A549 (cell line): ENCODE data around the gene ATP2A2. TPM values are rescaled to one million over a fixed set of nuclear protein-coding genes. Genes with fewer than 3 reads are reported as not detected.
"Not testable (repeated sequence)": the region's sequence is repeated elsewhere in the genome, so short reads cannot be mapped to it uniquely, and the experiment has no call there.

Experiments used
- ATAC-seq, 2 experiments: fragments of 200-7000 bp in 1 of 2; fragments of >200 bp in 1 of 2; cut with Nextera tagmentation in 1 of 2; cut with Tn5 transposase in 1 of 2; 3 replicates each; pipeline versions ENCODE4 v1.8.0 to v1.9.1; 2018 to 2020; ENCODE audit warnings: mild to moderate bottlenecking in 1 of 2, moderate library complexity in 1 of 2
- CTCF ChIA-PET: fragments of 300-600 bp; sonication (Branson Sonifier 250); formaldehyde crosslinking; extraction: SDS; loops from one replicate; lab custom pipeline; 2021; ENCODE audit warnings: antibody characterized with exemption, inconsistent platforms; lab: Yijun Ruan, JAX
- POLR2A ChIA-PET: fragments of 350-600 bp; formaldehyde crosslinking; extraction: SDS; loops from one replicate; lab custom pipeline; 2021; ENCODE audit warnings: antibody characterized with exemption, inconsistent platforms; lab: Yijun Ruan, JAX
- DNase-seq, 2 experiments: peaks; one replicate each; pipeline versions ENCODE4 v3.0.0 to v3.0.0-alpha.2; 2011 to 2016; ENCODE audit warnings: low read depth in 1 of 2, low spot score in 1 of 2
- FAIRE-seq: peaks from 2 replicates; lab custom pipeline; 2011; peaks lifted over from hg19 to GRCh38; lab: Jason Lieb, UNC
- H3K27ac ChIP-seq, 2 experiments: fragments of >200 bp; sonication (Bioruptor Twin); formaldehyde crosslinking; 3 replicates each; pipeline ENCODE4 v1.5.1; 2016 to 2017
- H3K4me1 ChIP-seq: fragments of >200 bp; sonication (Bioruptor Twin); formaldehyde crosslinking; 3 replicates; pipeline ENCODE4 v1.6.1; 2016
- H3K4me2 ChIP-seq: fragments of >200 bp; sonication (Bioruptor Twin); formaldehyde crosslinking; 3 replicates; pipeline ENCODE4 v1.6.1; 2016
- H3K4me3 ChIP-seq: fragments of >200 bp; sonication (Bioruptor Twin); formaldehyde crosslinking; 3 replicates; pipeline ENCODE4 v1.5.1; 2016
- H3K9me3 ChIP-seq: fragments of >200 bp; sonication (Bioruptor Twin); formaldehyde crosslinking; 3 replicates; pipeline ENCODE4 v1.6.1; 2016
- CBX8 ChIP-seq: fragments of 200-600 bp; sonication (generic); IDR thresholded peaks from 2 replicates; pipeline ENCODE4 v1.6.1; 2016
- EHF ChIP-seq: fragments of 250-450 bp; sonication (Bioruptor Pico); IDR thresholded peaks from 2 replicates; pipeline ENCODE4 v1.5.0; 2020; ENCODE audit warnings: mild to moderate bottlenecking
- EHMT2 ChIP-seq: fragments of 200-600 bp; sonication (generic); IDR thresholded peaks from 2 replicates; pipeline ENCODE4 v1.6.1; 2016; ENCODE audit warnings: antibody characterized with exemption, low read depth, mild to moderate bottlenecking, moderate library complexity
- EP300 ChIP-seq, 2 experiments: fragments of >200 bp; sonication (Bioruptor Twin); formaldehyde crosslinking; IDR thresholded peaks; 2 replicates in 1 of 2; 3 replicates in 1 of 2; pipeline ENCODE4 v1.6.1; 2016 to 2017
- JUN ChIP-seq, 2 experiments: fragments of >200 bp; sonication (Bioruptor Twin); formaldehyde crosslinking; IDR thresholded peaks; 2 replicates in 1 of 2; 3 replicates in 1 of 2; pipeline ENCODE4 v1.6.1; 2016 to 2017
- KDM5A ChIP-seq: fragments of 200-600 bp; sonication (generic); IDR thresholded peaks from 2 replicates; pipeline ENCODE4 v1.6.1; 2016; ENCODE audit warnings: antibody characterized with exemption, mild to moderate bottlenecking
- MAFK ChIP-seq: fragments of 450-650 bp; IDR thresholded peaks from 2 replicates; pipeline ENCODE4 v1.6.1; 2014; ENCODE audit not compliant: partially characterized antibody
- PHF8 ChIP-seq: fragments of 200-600 bp; sonication (generic); IDR thresholded peaks from 2 replicates; pipeline ENCODE4 v1.6.1; 2016; ENCODE audit warnings: low read depth, mild to moderate bottlenecking, antibody characterized with exemption, moderate library complexity, borderline replicate concordance
- RAD21 ChIP-seq, 2 experiments: fragments of >200 bp in 1 of 2; sonication (Bioruptor Twin) in 1 of 2; formaldehyde crosslinking in 1 of 2; IDR thresholded peaks in 1 of 2; conservative IDR thresholded peaks in 1 of 2; 2 replicates in 1 of 2; 3 replicates in 1 of 2; pipeline ENCODE4 v1.6.1; 2012 to 2018; ENCODE audit warnings: inconsistent platforms in 1 of 2
- SREBF2 ChIP-seq: fragments of 450-650 bp; IDR thresholded peaks from 2 replicates; pipeline ENCODE4 v1.6.1; 2014; ENCODE audit warnings: mild to moderate bottlenecking, moderate library complexity
- TP53 ChIP-seq: fragments of 250-450 bp; sonication (Bioruptor Pico); IDR thresholded peaks from 2 replicates; pipeline ENCODE4 v1.5.0; 2021; ENCODE audit warnings: mild to moderate bottlenecking, moderate library complexity
- WGBS: methylation state at CpG from one replicate; pipeline ENCODE4 v1.1.6; 2017; ENCODE audit errors: missing lambda C conversion rate; 5-methylcytosine and 5-hydroxymethylcytosine counted together
- polyA plus RNA-seq, 4 experiments: library from polyadenylated mRNA; depleted of rRNA in 3 of 4; stranded (reverse); fragments of >200 nt; fragmentation: RNase III in 1 of 4; extraction: RNeasy Plus Mini Kit Qiagen cat#74134 plus additional on column Dnase treatment in 1 of 4; gene quantifications; 2 replicates in 3 of 4; 3 replicates in 1 of 4; pipeline ENCODE4 v1.2.3, GENCODE V29; 2011 to 2017
- TF ChIP-seq, protein P1 (sequence below): fragments of >200 bp; sonication (Bioruptor Twin); formaldehyde crosslinking; IDR thresholded peaks from 3 replicates; pipeline ENCODE4 v1.5.1; 2016

The ATP2A2 gene
- polyA plus RNA-seq, 2 of the 4 experiments (the other 2 are of a cell fraction): 342 to 415 TPM

DNA sequence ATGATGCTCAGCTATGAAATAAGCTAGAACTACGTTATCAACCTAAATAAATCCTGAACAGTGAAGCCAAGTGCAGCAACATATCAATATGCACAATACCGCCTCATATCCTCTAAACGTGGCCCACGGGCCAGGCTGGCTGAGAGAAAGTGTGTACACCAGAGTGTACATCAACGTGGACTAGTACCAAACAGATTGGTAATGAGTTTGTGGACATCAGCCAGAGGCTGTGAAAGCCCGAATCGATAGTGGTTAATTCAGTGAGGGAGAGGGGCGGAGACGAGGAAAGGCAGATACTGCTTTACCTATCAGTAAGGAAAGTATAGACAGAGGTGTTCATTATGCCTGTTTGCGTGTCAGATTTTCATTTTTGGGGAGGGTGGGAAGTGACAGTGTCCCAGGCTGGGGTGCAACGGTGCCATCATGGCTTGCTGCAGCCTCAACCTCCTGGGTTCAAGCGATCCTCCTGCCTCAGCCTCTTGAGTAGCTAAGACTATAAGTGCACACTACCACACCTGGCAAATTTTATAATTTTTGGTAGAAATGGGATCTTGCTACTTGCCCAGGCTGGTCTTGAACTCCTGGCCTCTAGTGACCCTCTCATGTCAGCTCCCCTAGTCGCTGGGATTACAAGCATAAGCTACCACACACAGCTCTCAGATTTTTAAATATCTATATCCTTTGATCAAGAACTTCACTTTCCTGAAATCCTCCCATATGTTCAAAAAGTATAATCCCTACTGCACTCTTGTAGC is 72.3 kb downstream of the ATP2A2 start:
- Histone ChIP-seq H3K4me2 (no peak overlapping the region), H3K4me1 (no peaks in the 10 kb centered on the region), H3K9me3 (no peaks in the 10 kb centered on the region), H3K4me3 (no peak overlapping the region), H3K27ac (no peak overlapping the region)
- FAIRE-seq (no peak), DNase-seq (no peak), ATAC-seq (peak; percentile 1 to 6; a peak in 4 of 6 replicates)
- ChIA-PET POLR2A (interaction anchor here (0.5 kb wide), 1 partner anchor 78 kb away, joined by 4 read pairs; no protein-coding TSS in a partner anchor), CTCF (interaction anchor here (1.1 to 2.3 kb wide), 6 partner anchors 8 to 253 kb away, joined by 3 to 5 read pairs (median 4); no protein-coding TSS in a partner anchor)
- peak in 1 of 2 experiments; percentile 4; a peak in 1 of 5 replicates for TF ChIP-seq JUN (IDR thresholded peaks at IDR 0.05)
- no peak for TF ChIP-seq TP53 (CRISPR knock-in tag)
- TF ChIP-seq RAD21 (conservative IDR thresholded peaks at IDR 0.05 in 1 of 2, IDR thresholded peaks at IDR 0.05 in 1 of 2): no peak
- 76% methylated on average over 13 of the region's 13 CpGs for WGBS

DNA sequence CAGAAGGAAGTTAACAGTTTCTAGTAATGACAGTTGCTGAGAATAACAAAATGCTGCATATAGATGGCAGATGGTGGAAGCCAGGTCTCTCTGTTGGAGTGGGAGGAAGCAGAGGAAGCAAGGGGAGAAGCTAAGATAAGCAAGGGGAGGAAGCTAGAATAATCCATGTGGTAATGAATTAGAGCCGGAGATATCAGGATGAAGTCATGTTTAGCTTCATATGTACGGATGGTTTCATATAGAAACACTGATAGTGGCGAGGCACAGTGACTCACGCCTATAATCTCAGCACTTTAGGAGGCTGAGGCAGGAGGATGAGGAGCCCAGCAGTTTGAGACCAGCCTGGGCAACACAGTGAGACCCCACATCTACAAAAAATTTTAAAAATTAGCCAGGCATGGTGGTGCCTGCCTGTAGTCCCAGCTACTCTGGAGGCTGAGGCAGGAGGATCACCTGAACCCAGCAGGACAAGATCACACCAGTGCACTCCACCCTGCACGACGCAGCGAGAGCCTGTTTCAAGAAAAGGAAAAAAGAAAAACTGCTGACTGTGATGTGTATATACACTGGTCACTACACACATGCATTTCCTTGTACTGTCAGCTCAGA is 73.2 kb downstream of the ATP2A2 start:
- ATAC-seq: peak; percentile 25 to 30; a peak in 5 of 6 replicates
- 81% methylated on average over 7 of the region's 7 CpGs for WGBS

DNA sequence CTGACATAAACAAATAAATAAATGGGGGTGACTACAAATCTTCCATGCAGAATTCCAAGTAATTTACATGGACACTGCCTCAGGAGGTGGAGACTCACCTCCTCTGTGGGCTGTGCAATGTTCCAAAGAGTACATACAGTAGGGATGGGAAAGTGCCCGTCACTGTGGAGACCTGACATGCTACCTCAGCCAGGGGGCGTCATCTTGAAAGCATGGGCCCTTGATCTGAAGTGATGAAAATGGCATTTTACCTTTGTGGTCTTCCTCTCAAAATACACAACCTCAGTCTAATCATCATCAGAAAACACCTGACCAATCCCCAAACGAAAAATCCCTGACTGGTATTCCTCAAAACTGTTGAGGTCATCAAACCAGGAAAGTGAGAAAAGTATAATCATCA is 74.0 kb downstream of the ATP2A2 start:
- no peak overlapping the region for H3K27ac ChIP-seq
- CTCF ChIA-PET: interaction anchor here (0.6 to 3.8 kb wide), 9 partner anchors 9 to 255 kb away, joined by 3 to 20 read pairs (median 3); no protein-coding TSS in a partner anchor
- no peak overlapping the region for H3K4me2 ChIP-seq
- H3K4me1 ChIP-seq: no peaks in the 10 kb centered on the region
- POLR2A ChIA-PET: no interaction called here
- peak; percentile 68 to 74 for DNase-seq
- no peak for TF ChIP-seq SREBF2
- TF ChIP-seq CBX8: no peak
- no peak for TF ChIP-seq EHMT2
- peak; percentile 46 for TF ChIP-seq MAFK
- TF ChIP-seq JUN (IDR thresholded peaks at IDR 0.05): no peak
- no peak for TF ChIP-seq PHF8
- TF ChIP-seq RAD21 (conservative IDR thresholded peaks at IDR 0.05 in 1 of 2, IDR thresholded peaks at IDR 0.05 in 1 of 2): peak in 1 of 2 experiments; percentile 43; a peak in 2 of 5 replicates
- TF ChIP-seq EHF (CRISPR knock-in tag): no peak
- TF ChIP-seq, protein P1, sequence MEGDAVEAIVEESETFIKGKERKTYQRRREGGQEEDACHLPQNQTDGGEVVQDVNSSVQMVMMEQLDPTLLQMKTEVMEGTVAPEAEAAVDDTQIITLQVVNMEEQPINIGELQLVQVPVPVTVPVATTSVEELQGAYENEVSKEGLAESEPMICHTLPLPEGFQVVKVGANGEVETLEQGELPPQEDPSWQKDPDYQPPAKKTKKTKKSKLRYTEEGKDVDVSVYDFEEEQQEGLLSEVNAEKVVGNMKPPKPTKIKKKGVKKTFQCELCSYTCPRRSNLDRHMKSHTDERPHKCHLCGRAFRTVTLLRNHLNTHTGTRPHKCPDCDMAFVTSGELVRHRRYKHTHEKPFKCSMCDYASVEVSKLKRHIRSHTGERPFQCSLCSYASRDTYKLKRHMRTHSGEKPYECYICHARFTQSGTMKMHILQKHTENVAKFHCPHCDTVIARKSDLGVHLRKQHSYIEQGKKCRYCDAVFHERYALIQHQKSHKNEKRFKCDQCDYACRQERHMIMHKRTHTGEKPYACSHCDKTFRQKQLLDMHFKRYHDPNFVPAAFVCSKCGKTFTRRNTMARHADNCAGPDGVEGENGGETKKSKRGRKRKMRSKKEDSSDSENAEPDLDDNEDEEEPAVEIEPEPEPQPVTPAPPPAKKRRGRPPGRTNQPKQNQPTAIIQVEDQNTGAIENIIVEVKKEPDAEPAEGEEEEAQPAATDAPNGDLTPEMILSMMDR: peak; percentile 34
- TF ChIP-seq KDM5A: no peak
- TF ChIP-seq, all 56 proteins: peak for 3
- WGBS: 25% methylated on average over 3 of the region's 3 CpGs
- H3K9me3 ChIP-seq: no peaks in the 10 kb centered on the region
- FAIRE-seq: no peak
- peak; percentile 63 to 73 for ATAC-seq
- no peak overlapping the region for H3K4me3 ChIP-seq

More for the DNA sequence above, 73.2 kb downstream of the ATP2A2 start:
- ChIA-PET CTCF (interaction anchor here (0.9 to 2.3 kb wide), 8 partner anchors 9 to 254 kb away, joined by 3 to 5 read pairs (median 4); no protein-coding TSS in a partner anchor), POLR2A (no interaction called here)
- TF ChIP-seq EP300 (IDR thresholded peaks at IDR 0.05) (no peak), MAFK (peak; percentile 55)
- Histone ChIP-seq H3K27ac (no peak overlapping the region), H3K9me3 (no peaks in the 10 kb centered on the region), H3K4me2 (no peak overlapping the region), H3K4me3 (no peak overlapping the region), H3K4me1 (no peaks in the 10 kb centered on the region)
- DNase-seq (no peak), FAIRE-seq (no peak)

DNA sequence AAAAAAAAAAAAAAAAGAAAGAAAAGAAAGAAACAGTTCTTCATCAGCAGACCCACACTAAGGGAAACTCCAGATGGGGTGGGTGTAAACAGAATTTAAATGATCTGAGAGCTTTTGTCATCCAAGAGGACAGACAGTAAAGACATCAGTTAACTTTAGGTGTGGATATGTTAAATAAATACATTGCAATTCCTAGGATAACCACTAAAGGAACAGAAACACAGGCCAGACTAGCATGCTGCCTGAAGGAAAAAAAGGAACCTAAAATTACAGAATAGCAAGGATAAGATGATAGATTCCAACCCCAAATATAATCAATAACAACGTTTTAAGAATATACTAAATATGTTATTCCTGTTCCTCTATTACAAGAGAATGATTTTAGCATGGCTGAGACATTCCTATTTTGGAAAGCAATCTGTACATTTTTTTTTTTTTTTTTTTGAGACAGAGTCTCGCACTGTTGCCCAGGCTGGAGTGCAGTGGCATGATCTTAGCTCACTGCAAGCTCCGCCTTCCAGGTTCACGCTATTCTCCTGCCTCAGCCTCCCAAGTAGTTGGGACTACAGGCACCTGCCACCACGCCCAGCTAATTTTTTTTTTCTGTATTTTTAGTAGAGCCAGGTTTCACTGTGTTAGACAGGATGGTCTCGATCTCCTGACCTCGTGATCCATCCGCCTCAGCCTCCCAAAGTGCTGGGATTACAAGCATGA is 77.5 kb downstream of the ATP2A2 start:
- H3K27ac ChIP-seq, H3K4me1 ChIP-seq, H3K9me3 ChIP-seq: not testable (repeated sequence)
- DNase-seq: peak; percentile 42 to 59
- CTCF ChIA-PET: interaction anchor here (0.6 to 4.5 kb wide), 16 partner anchors 9 to 257 kb away, joined by 3 to 27 read pairs (median 4); partner anchors contain the start of gene ARPC3
- POLR2A ChIA-PET: interaction anchor here (0.5 to 0.6 kb wide), 2 partner anchors 11 to 22 kb away, joined by 3 read pairs; no protein-coding TSS in a partner anchor
- TF ChIP-seq RAD21 (conservative IDR thresholded peaks at IDR 0.05 in 1 of 2, IDR thresholded peaks at IDR 0.05 in 1 of 2): peak in 1 of 2 experiments; percentile 19; a peak in 1 of 5 replicates
- TF ChIP-seq, all 56 proteins: peak for 1; not testable (repeated sequence) for 55
- WGBS: 75% methylated on average over 8 of the region's 8 CpGs
- not testable (repeated sequence) for H3K4me2 ChIP-seq, H3K4me3 ChIP-seq, FAIRE-seq
- peak; percentile 50 to 76; a peak in 5 of 6 replicates for ATAC-seq
